ENCODE results near the gene MKI67.

The MKI67 gene

DNA sequence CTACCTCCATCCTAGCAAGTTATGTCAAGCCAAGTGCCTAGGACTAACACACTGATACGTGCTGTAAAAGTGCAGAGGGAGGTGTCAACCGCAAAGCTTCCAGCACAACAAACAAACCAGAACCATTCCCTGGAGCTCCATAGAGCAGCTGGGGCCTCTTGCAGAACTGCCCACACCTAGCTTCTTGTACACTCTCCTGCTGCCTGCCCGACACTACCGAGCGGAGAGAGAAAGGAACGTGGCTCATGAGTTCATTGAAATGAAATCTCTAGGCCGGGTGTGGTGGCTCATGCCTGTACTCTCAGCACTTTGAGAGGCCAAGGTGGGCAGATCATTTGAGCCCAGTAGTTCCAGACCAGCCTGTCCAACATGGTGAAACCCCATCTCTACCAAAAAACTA is 73.5 kb downstream of the MKI67 start:
- no peak for DNase-seq (ENCODE audit: low read depth, low spot score)

DNA sequence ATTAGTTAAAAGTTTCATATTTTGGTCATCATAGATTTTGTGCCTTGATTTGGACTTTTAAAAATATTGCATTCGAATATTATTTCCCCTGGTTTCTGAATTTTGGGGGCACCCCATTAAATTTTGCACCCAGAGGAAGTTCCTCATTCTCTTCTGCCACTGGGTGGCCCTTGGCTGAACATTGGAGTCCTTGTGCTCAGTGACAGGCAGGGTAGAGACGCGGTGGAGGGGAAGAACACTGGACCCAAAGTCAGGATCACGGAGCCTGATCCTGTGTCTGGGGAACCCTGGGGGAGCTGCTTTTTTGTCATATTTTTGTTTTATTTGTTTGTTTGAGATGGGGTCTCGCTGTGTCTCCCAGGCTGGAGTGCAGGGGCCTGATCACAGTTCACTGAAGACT is 74.7 kb downstream of the MKI67 start:
- DNase-seq (ENCODE audit: low read depth, low spot score): no peak

DNA sequence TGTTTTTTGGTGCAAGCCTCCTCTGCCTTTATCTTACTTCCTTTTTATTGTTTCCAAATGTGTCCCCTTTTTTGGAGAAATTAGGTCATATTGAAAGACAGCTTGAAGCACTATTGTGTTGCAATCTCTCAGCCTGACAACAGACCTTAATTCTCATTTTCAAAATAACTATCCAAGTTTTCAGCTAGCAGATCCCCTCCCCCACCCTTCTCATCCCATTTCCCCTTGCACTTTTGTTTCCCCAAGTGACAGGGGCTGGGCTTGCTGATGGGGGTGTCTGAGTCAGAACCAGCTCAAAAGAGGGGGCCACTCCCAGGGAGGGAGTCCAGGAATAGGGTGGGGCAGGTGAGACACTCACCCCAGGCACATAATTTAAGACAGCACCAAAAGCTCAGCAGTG is 75.3 kb downstream of the MKI67 start:
- DNase-seq (ENCODE audit: low read depth, low spot score): no peak

DNA sequence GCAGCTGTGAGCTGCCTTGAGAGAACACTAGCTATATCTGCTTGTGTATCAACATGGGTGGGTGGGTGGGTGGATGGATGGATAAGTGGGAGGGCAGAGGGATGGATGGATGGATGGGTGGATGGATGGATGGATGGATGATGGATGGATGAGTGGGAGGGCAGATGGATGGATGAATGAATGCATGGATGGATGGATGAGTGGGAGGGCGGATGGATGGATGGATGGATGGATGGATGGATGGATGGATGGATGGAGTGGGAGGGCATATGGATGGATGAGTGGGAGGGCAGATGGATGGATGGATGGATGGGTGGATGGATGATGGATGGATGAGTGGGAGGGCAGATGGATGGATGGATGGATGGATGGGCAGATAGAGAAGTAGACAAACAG is 76.1 kb downstream of the MKI67 start:
- DNase-seq (ENCODE audit: low read depth, low spot score): no peak

DNA sequence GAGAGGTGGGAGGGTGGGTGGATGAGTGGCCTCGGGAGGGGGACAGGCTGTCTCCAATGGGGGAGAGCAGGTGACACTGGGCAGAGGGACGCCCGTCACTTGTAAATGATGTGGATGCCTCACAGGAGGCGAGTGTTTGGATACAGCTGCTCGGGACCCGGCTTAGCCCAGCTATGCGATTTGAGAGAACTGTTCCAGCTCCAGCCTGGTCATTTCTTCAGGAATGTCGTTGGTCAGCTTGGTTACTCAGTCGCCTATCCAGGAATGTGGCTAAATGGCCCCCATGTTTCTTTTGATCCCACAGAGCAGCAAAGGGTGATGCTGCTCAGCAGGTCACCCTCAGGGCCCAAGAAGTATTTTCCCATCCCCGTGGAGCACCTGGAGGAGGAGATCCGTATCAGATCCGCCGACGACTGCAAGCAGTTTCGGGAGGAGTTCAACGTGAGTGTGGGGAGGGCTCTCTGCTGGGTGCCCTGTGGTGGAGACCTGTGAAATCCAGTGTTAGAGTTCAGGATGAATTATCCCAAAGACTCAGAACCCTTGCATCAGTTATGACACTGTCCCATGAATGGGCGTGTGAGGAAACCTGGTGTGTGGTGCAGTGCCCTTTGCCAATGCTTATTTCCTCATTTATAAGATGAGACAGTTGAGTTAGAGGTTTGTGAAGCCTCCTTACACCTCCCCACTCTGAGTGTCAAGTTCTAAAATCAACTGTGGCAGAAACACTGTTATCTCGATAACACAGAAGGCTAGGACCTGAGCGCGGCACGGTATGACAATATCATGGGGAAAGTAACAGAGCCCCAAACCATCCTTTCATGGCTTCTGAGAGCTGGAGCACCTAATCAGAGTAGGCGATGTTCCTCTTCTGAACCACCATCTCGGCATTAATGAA is 76.8 kb downstream of the MKI67 start:
- DNase-seq (ENCODE audit: low read depth, low spot score): no peak

DNA sequence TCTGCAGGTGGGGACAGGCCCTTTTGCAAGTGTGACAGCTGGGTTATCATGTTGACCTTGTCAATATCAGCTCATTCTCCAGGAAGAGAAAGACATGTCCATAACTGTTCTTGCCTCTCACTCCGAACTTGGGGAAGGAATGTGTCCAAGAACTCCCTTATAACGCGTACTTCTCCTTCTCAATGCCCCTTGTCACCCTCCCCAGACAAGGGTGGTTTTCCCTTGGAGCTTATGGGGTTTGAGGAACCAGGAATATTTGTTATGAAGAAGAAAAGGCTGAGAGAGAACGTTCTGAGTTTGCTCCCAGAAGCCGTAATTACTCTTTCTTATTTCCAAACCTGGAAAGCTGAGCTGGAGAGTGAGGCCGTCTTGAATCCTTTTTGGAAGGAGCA is 77.4 kb downstream of the MKI67 start:
- no peak for DNase-seq (ENCODE audit: low read depth, low spot score)

DNA sequence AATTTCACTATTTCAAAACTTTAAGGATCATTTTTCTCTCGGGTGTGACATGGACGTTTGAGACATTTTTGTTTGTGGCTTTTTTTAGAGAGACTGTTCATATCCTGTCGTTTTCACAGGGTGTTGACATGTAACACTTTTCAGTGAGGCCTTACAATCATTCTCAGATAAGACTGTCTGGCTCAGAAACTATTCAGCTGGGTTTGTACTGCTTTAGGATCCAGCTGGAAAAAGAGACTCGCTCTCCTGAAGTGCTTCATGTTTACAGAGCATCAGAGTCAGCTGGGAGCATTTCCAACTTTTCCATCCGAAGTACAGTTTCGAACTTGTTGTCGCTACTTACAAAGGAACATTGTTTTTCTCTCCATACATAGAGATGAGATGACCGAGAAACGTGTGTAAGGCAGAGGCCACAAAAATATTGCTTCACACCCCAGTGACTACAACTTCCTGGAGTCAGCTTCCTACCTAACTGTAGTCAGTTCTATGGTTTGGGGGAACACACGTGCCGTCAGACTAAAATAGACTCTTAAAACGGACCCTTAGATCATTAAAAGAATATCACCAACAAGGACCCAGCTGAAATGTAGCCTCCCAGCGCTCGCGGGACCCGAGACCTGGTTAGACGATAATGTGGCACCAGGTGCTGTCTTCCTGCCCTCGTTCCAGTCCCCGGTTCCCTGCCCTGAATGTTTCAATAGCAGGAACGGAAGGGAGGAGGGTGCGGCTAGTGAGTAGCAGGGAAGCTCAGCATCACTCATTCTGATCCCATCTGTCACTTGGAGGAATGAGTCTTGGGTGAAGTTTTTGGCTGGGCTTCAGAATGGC is 78.0 kb downstream of the MKI67 start:
- DNase-seq (ENCODE audit: low read depth, low spot score): peak; percentile 51

DNA sequence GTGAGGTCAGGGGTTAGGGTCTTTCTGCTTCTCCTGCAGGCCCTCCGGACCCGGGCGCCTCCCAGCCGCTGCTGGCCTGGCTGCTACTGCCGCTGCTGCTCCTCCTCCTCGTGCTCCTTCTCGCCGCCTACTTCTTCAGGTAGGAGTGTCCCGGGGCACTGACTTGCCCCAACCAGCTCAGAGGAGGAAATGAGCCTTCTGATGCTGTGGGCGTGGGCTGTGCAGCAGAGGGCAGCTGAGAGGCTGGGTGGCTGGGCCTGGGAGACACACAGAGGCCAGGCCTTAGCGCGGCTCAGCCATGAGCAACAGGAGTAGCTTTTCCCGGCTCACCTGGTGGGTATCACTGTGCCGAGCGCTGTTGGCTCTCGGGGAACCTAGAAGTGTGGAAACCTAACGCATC is 78.9 kb downstream of the MKI67 start:
- DNase-seq (ENCODE audit: low read depth, low spot score): no peak

DNA sequence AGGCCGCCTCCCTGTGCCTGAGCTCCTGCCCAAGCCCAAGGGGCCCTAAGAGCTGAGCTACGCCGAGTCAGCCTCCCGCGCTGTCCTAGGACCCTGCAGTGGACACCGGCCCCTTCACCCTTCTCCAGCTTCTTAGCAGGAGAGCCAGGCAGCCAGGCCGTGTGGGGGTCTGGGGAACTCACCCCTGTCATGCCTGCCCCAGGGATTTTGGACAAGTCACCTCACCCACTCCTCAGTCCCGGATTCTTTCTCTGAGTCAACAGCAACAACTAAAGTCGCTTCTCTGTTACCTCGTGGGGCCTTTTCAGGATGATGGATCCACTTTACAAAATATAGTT is 79.3 kb downstream of the MKI67 start:
- no peak for DNase-seq (ENCODE audit: low read depth, low spot score)
